ENCODE data around the gene DAPK2.

GRCh38 chr15:63888146-63888545 lies 158.1 kb downstream of the DAPK2 start:
- TF ChIP-seq CTCF (conservative IDR thresholded peaks at IDR 0.05; ENCODE audit: low read depth, low read length) (no peak), SMC3 (IDR thresholded peaks at IDR 0.05; ENCODE audit: low read depth, low read length) (no peak), POLR2A (IDR thresholded peaks at IDR 0.05; ENCODE audit: low read depth, low read length) (no peak), CHD1 (IDR thresholded peaks at IDR 0.05; ENCODE audit: low read depth, low read length) (no peak), MAFK (IDR thresholded peaks at IDR 0.05; ENCODE audit: low read depth, low read length) (no peak)
